Measurements from ENCODE around the gene NANP.

- TF ChIP-seq CTCF (IDR thresholded peaks at IDR 0.05) = no peak
- no peak for TF ChIP-seq POLR2A (IDR thresholded peaks at IDR 0.05)
- TF ChIP-seq POLR2AphosphoS5 (IDR thresholded peaks at IDR 0.05; ENCODE audit: insufficient read depth in 1 of 2, low read depth in 1 of 2) = no peak
These were observed 534 bp downstream of the NANP start for GRCh38 chr20:25623225-25623735.
